ENCODE measurements around the gene COQ9.

DNA sequence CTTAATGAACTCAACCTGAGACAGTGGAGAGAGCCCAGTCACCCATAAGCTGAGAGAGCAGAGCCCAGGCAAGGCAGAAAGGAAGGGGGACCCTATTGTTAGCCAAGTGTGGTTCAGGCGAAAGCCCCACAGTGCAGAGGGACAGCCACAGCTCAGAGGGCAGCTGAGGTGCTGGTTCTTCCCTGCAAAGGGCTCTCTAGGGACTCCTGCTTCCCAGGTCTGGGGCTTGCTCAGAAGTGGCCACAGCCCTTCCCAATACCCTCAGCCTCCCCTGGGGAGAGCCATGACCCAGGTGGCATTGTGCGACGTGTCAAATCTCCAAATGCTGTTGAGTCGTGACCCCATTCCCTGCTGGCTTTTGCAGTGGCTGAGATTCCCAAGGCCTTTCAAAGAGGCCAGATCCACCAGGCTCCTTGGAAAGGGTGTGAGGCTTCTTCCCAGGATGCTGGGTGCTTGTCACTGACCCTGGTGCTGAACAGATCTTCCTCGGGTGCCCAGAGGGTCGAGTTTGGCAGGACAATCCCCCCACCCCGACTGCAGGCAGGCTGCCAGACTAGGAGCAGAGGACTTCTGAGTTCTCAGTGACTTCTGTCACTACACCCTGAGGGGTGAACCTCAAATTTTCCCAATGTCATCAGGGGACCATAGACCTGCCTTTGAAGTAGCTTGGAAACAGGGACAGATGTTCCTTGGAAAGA is 45.2 kb upstream of the COQ9 start:
- TF ChIP-seq EP300 (IDR thresholded peaks at IDR 0.05): no peak
- TF ChIP-seq, protein P1, sequence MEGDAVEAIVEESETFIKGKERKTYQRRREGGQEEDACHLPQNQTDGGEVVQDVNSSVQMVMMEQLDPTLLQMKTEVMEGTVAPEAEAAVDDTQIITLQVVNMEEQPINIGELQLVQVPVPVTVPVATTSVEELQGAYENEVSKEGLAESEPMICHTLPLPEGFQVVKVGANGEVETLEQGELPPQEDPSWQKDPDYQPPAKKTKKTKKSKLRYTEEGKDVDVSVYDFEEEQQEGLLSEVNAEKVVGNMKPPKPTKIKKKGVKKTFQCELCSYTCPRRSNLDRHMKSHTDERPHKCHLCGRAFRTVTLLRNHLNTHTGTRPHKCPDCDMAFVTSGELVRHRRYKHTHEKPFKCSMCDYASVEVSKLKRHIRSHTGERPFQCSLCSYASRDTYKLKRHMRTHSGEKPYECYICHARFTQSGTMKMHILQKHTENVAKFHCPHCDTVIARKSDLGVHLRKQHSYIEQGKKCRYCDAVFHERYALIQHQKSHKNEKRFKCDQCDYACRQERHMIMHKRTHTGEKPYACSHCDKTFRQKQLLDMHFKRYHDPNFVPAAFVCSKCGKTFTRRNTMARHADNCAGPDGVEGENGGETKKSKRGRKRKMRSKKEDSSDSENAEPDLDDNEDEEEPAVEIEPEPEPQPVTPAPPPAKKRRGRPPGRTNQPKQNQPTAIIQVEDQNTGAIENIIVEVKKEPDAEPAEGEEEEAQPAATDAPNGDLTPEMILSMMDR (IDR thresholded peaks at IDR 0.05): no peak
- TF ChIP-seq POLR2A (IDR thresholded peaks at IDR 0.05): no peak
- TF ChIP-seq POLR2AphosphoS5 (IDR thresholded peaks at IDR 0.05): no peak
